Brain microvascular endothelial cell (primary cell): ENCODE data around the gene TMPRSS3.

Experiments used
- DNase-seq: peaks from one replicate; pipeline ENCODE4 v3.0.0-alpha.2; 2020
- H3K27ac ChIP-seq: fragments of 250-450 bp; sonication (Bioruptor Pico); 2 replicates; pipeline ENCODE4 v1.5.1; 2020; ENCODE audit warnings: mild to moderate bottlenecking, moderate library complexity
- H3K27me3 ChIP-seq: fragments of 250-450 bp; sonication (Bioruptor Pico); replicated peaks from 2 replicates; pipeline ENCODE4 v1.5.1; 2020; ENCODE audit warnings: mild to moderate bottlenecking
- H3K36me3 ChIP-seq: fragments of 250-450 bp; sonication (Bioruptor Pico); replicated peaks from 2 replicates; pipeline ENCODE4 v1.5.1; 2020; ENCODE audit warnings: mild to moderate bottlenecking
- H3K4me3 ChIP-seq: 2 replicates; pipeline ENCODE4 v1.5.1; 2011; ENCODE audit warnings: low read depth, mild to moderate bottlenecking, control low read depth, low read length, moderate library complexity
- CTCF ChIP-seq: IDR thresholded peaks from 2 replicates; pipeline ENCODE4 v1.5.1; 2011; ENCODE audit warnings: low read depth, mild to moderate bottlenecking, moderate library complexity, low read length, control low read depth, inconsistent platforms; ENCODE audit errors: missing control alignments
- in situ Hi-C: cut with HindIII; loops from 2 replicates; pipeline ENCODE4 v1.10.0; 2017; ENCODE audit warnings: low sequenced_read_pairs, low pct_ligation_motif_present

TMPRSS3 gene

DNA sequence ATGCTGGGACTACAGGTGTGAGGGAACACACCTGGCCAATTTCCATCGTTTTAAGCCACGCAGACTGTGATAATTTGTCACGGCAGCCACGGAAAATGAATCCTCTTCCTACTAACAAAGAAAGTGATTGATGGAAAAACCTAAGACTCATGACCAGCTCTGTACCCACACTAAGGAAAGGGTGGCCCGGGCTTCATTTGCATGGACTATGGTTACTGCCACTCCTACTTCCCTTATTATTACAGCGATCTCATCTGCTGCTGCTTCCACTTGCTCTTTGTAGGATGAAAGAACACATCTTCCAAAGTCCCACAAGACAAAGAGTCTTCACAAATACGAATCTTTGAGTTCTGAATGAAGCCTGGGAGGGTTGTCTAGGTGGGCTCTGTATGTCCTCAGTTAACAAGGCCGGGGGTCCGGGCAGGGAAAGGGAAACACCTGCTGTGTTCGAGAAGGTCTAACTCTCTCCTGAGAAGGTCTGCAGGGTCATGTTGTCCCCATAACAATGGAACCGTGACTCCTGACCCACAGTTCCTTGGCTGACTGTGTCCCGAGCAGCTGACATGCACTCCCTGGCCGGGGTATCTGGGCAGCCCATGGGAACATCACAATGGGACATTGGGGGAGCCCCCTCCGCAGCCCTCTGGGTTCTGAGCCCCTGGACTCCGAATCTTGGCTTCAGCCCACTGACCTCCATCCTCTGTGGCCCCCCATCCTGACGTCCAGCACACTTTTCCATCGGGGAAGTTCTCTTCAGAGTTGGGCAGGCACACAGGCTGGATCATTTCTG lies 16.2 kb downstream of the TMPRSS3 start:
- no peaks in the 10 kb centered on the region for H3K36me3 ChIP-seq
- H3K27ac ChIP-seq = no peak overlapping the region
- in situ Hi-C loops = no loop called here
- no peaks in the 10 kb centered on the region for H3K27me3 ChIP-seq
- DNase-seq = no peak
- no peak overlapping the region for H3K4me3 ChIP-seq
- TF ChIP-seq CTCF = no peak

DNA sequence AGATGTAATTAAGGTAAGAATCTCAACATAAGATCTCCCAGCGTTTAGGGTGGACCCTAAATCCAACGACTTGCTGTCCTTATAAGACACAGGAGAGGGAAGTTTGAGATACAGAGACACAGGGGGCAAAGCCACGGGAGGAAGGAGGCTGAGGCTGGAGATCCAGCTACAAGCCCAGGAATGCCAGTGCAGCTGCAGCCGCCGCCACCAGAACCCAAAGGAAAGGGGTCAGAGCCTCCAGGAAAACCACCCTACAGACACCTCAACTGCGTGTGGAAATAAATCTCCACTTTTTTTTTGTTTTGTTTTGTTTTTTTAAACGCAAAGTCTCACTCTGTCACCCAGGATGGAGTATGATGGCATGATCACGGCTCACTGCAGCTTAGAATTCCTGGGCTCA lies 17.4 kb downstream of the TMPRSS3 start:
- Histone ChIP-seq H3K27ac (no peak overlapping the region), H3K4me3 (no peak overlapping the region), H3K27me3 (no peaks in the 10 kb centered on the region), H3K36me3 (no peaks in the 10 kb centered on the region)
- in situ Hi-C loops = no loop called here
- no peak for TF ChIP-seq CTCF
- no peak for DNase-seq

DNA sequence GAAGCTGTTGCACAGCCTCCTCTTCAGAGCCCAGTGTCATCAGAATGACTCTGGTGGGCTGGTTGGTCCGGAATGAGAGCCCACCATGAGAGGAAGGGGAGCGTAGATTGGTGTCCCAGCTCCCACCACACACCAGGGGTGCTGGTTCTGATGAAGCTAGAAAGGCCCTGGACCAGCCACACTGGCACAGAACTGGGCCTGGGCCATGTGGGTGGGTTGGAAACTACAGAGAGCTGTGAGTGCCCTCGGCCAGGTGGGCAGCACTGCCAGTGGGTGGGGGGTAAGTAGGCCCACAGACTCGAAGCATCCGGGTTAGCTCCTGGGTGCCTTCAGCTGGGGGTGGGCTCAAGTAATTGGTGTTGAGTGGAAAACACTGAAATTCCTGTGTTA lies 17.9 kb downstream of the TMPRSS3 start:
- no peak overlapping the region for H3K4me3 ChIP-seq
- H3K27me3 ChIP-seq = no peaks in the 10 kb centered on the region
- no peak for TF ChIP-seq CTCF
- no peaks in the 10 kb centered on the region for H3K36me3 ChIP-seq
- in situ Hi-C loops = no loop called here
- no peak overlapping the region for H3K27ac ChIP-seq
- DNase-seq = no peak

GRCh38 chr21:42377211-42377950 lies 18.5 kb downstream of the TMPRSS3 start:
- no peaks in the 10 kb centered on the region for H3K36me3 ChIP-seq
- no peaks in the 10 kb centered on the region for H3K27me3 ChIP-seq
- DNase-seq = no peak
- H3K27ac ChIP-seq = no peak overlapping the region
- H3K4me3 ChIP-seq = no peak overlapping the region
- in situ Hi-C loops = no loop called here
- no peak for TF ChIP-seq CTCF

- Histone ChIP-seq H3K36me3 (no peaks in the 10 kb centered on the region), H3K27ac (no peak overlapping the region), H3K27me3 (no peaks in the 10 kb centered on the region), H3K4me3 (no peak overlapping the region)
- in situ Hi-C loops = no loop called here
- no peak for TF ChIP-seq CTCF
- DNase-seq = no peak
These were observed 19.4 kb downstream of the TMPRSS3 start for GRCh38 chr21:42376338-42376982.
